Hepatocyte (in vitro differentiated cells): ENCODE measurements around the gene CXCR5. TPM values are rescaled to one million over a fixed set of nuclear protein-coding genes. Genes with fewer than 3 reads are reported as not detected.

Source experiments
- DNase-seq: peaks from one replicate; pipeline ENCODE4 v3.0.0-alpha.2; 2016; ENCODE audit warnings: low spot score
- H2AFZ ChIP-seq: fragments of 200-600 bp; sonication (generic); 2 replicates; pipeline ENCODE4 v1.6.0; 2016; ENCODE audit warnings: antibody characterized with exemption, mild to moderate bottlenecking
- H3K27ac ChIP-seq: fragments of 200-600 bp; sonication (generic); 2 replicates; pipeline ENCODE4 v1.5.1; 2016; ENCODE audit warnings: mild to moderate bottlenecking
- H3K27me3 ChIP-seq: fragments of 200-600 bp; sonication (generic); 2 replicates; pipeline ENCODE4 v1.6.1; 2016
- H3K36me3 ChIP-seq: fragments of 200-600 bp; sonication (generic); replicated peaks from 2 replicates; pipeline ENCODE4 v1.5.1; 2016; ENCODE audit warnings: low read depth; ENCODE audit not compliant: insufficient read depth
- H3K4me1 ChIP-seq: fragments of 200-600 bp; sonication (generic); 2 replicates; pipeline ENCODE4 v1.5.1; 2016; ENCODE audit warnings: mild to moderate bottlenecking, moderate library complexity; ENCODE audit not compliant: insufficient read depth
- H3K4me2 ChIP-seq: fragments of 200-600 bp; sonication (generic); 2 replicates; pipeline ENCODE4 v1.6.0; 2016
- H3K4me3 ChIP-seq: fragments of 200-600 bp; sonication (generic); 2 replicates; pipeline ENCODE4 v1.5.1; 2016; ENCODE audit warnings: mild to moderate bottlenecking
- H3K79me2 ChIP-seq: fragments of 200-600 bp; sonication (generic); 2 replicates; pipeline ENCODE4 v1.6.0; 2017; ENCODE audit warnings: mild to moderate bottlenecking
- H3K9me2 ChIP-seq: fragments of 200-600 bp; sonication (generic); replicated peaks from 2 replicates; pipeline ENCODE4 v1.6.0; 2017; ENCODE audit warnings: mild to moderate bottlenecking; ENCODE audit not compliant: insufficient read depth
- H3K9me3 ChIP-seq: fragments of 200-600 bp; sonication (generic); 2 replicates; pipeline ENCODE4 v1.5.1; 2016; ENCODE audit warnings: low read depth, mild to moderate bottlenecking
- H4K20me1 ChIP-seq: fragments of 200-600 bp; sonication (generic); 2 replicates; pipeline ENCODE4 v1.6.0; 2016; ENCODE audit warnings: mild to moderate bottlenecking; ENCODE audit not compliant: insufficient read depth, poor library complexity, severe bottlenecking
- CTCF ChIP-seq: fragments of 200-600 bp; sonication (generic); IDR thresholded peaks from 2 replicates; pipeline ENCODE4 v1.5.1; 2016; ENCODE audit warnings: antibody characterized with exemption, mild to moderate bottlenecking; ENCODE audit not compliant: poor library complexity
- EZH2 ChIP-seq: fragments of 200-600 bp; sonication (generic); IDR thresholded peaks from 2 replicates; pipeline ENCODE4 v1.6.1; 2016; ENCODE audit warnings: antibody characterized with exemption, mild to moderate bottlenecking, borderline replicate concordance
- EZH2phosphoT487 ChIP-seq: fragments of 200-600 bp; sonication (generic); IDR thresholded peaks from one replicate; pipeline ENCODE4 v1.6.1; 2018; ENCODE audit warnings: antibody characterized with exemption, mild to moderate bottlenecking, low read depth, moderate library complexity; ENCODE audit not compliant: unreplicated experiment, severe bottlenecking
- WGBS: methylation state at CpG from one replicate; pipeline ENCODE4 v1.1.6; 2016; ENCODE audit warnings: low lambda C conversion rate; ENCODE audit errors: missing lambda C conversion rate; 5-methylcytosine and 5-hydroxymethylcytosine counted together
- polyA plus RNA-seq: library from polyadenylated mRNA; unstranded; fragments of >200 nt; fragmentation: Nextera tagmentation; extraction: Ambion mirVana; gene quantifications from 2 replicates; pipeline ENCODE4 v1.2.1, GENCODE V29; 2016
- total RNA-seq: library from RNA; depleted of rRNA; stranded (reverse); fragments of >200 nt; gene quantifications from 2 replicates; pipeline ENCODE4 v1.2.3, GENCODE V29; 2014

Gene CXCR5
- total and polyA plus RNA-seq, 2 experiments from 2014 or later: 0.11 TPM; not detected in 1

- Histone ChIP-seq H3K4me2 (no peak overlapping the region), H3K27ac (no peak overlapping the region), H3K9me3 (no peaks in the 10 kb centered on the region), H3K4me1 (no peaks in the 10 kb centered on the region), H3K79me2 (no peaks in the 10 kb centered on the region), H3K9me2 (no peaks in the 10 kb centered on the region), H2AFZ (no peak overlapping the region), H3K4me3 (no peak overlapping the region), H3K36me3 (no peaks in the 10 kb centered on the region), H3K27me3 (no peaks in the 10 kb centered on the region), H4K20me1 (no peaks in the 10 kb centered on the region)
- TF ChIP-seq CTCF (no peak), EZH2phosphoT487 (no peak), EZH2 (no peak)
- DNase-seq: no peak
- WGBS: 89% methylated on average over 10 of the region's 10 CpGs
Observed at GRCh38 chr11:118876286-118876685, 7.4 kb upstream of the CXCR5 start.

DNA sequence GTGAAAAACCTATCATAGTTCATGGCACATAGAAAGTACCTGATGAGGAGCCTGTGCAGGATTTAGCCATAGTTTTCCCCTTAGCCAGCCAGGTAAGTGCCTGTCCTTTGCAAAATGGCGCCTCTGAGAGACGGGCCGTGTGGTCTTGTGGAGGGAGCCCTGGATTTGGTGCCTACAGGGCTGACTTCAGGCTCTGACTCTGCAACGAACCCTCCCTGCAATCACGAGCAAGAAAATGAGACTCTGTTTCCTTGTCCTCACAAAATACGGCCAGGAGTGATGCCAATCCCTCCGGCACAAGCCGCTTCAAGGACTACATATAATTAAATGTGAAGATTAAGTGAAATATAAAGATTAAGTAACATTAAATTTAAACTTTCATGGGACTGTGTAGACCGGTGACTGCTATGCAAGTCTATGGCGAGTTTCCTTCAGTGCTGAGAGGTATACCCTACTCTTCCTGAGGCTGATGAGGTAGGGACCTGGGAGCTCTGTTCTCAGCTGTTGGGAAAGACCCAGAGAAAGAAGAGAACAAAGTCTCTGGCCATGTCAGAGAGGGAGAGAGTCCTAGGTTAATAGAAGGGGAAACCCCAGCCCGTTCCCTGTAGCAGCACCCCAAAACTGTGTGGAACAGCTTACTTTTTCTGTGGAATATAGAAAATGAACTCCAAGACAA is 6.1 kb upstream of the CXCR5 start:
- H2AFZ ChIP-seq: no peak overlapping the region
- no peak overlapping the region for H3K4me2 ChIP-seq
- H4K20me1 ChIP-seq: no peaks in the 10 kb centered on the region
- H3K9me2 ChIP-seq: no peaks in the 10 kb centered on the region
- H3K4me1 ChIP-seq: no peaks in the 10 kb centered on the region
- no peaks in the 10 kb centered on the region for H3K27me3 ChIP-seq
- no peak overlapping the region for H3K27ac ChIP-seq
- no peak for TF ChIP-seq EZH2
- TF ChIP-seq EZH2phosphoT487: no peak
- no peak for TF ChIP-seq CTCF
- no peaks in the 10 kb centered on the region for H3K79me2 ChIP-seq
- no peaks in the 10 kb centered on the region for H3K9me3 ChIP-seq
- DNase-seq: no peak
- WGBS: 87% methylated on average over 11 of the region's 11 CpGs
- no peak overlapping the region for H3K4me3 ChIP-seq
- H3K36me3 ChIP-seq: no peaks in the 10 kb centered on the region

DNA sequence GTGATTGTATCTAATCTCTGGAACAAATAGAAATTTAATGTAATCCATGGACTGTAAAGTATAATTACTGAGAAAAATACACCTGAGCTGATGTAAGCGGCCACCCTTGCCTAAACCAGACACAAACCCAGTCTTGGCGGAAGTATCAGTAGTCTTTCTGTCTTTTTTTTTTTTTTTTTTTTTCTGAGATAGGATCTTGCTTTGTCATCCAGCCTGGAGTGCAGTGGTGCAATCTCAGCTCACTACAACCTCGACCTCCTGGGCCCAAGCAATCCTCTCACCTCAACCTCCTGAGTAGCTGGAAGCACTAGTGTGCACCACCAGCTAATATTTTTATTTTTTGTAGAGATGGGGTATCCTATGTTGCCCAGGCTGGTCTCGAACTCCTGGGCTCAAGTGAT is 5.5 kb upstream of the CXCR5 start:
- no peaks in the 10 kb centered on the region for H3K4me1 ChIP-seq
- no peak overlapping the region for H2AFZ ChIP-seq
- no peaks in the 10 kb centered on the region for H3K36me3 ChIP-seq
- TF ChIP-seq CTCF (no peak), EZH2 (no peak), EZH2phosphoT487 (no peak)
- H3K4me2 ChIP-seq: no peak overlapping the region
- no peak overlapping the region for H3K27ac ChIP-seq
- H3K9me2 ChIP-seq: no peaks in the 10 kb centered on the region
- 78% methylated on average over 4 of the region's 4 CpGs for WGBS
- H3K79me2 ChIP-seq: no peaks in the 10 kb centered on the region
- no peaks in the 10 kb centered on the region for H3K27me3 ChIP-seq
- DNase-seq: no peak
- H4K20me1 ChIP-seq: no peaks in the 10 kb centered on the region
- H3K4me3 ChIP-seq: no peak overlapping the region
- no peaks in the 10 kb centered on the region for H3K9me3 ChIP-seq

- TF ChIP-seq CTCF (no peak), EZH2 (no peak), EZH2phosphoT487 (no peak)
- no peaks in the 10 kb centered on the region for H3K9me3 ChIP-seq
- no peak overlapping the region for H3K4me3 ChIP-seq
- no peak for DNase-seq
- no peak overlapping the region for H3K4me2 ChIP-seq
- H3K79me2 ChIP-seq: no peaks in the 10 kb centered on the region
- WGBS: 83% methylated on average over 3 of the region's 3 CpGs
- H3K36me3 ChIP-seq: no peaks in the 10 kb centered on the region
- H3K27me3 ChIP-seq: no peaks in the 10 kb centered on the region
- no peak overlapping the region for H3K27ac ChIP-seq
- H4K20me1 ChIP-seq: no peaks in the 10 kb centered on the region
- no peaks in the 10 kb centered on the region for H3K4me1 ChIP-seq
- no peak overlapping the region for H2AFZ ChIP-seq
- H3K9me2 ChIP-seq: no peaks in the 10 kb centered on the region
Observed at GRCh38 chr11:118881228-118881627, 2.5 kb upstream of the CXCR5 start.
